Gastroesophageal sphincter (tissue), 3 donors: ENCODE data around the gene ATP4A.

Experiments
- CTCF ChIP-seq, 4 experiments: fragments of 200-600 bp in 2 of 4; fragments of 450-650 bp in 2 of 4; sonication (generic) in 1 of 4; IDR thresholded peaks; one replicate each; pipeline ENCODE4 v1.5.1; 2017 to 2019; ENCODE audit warnings: antibody characterized with exemption in 4 of 4, mild to moderate bottlenecking in 2 of 4, moderate library complexity in 2 of 4
- POLR2A ChIP-seq, 2 donors: fragments of 450-650 bp; IDR thresholded peaks; one replicate each; pipeline ENCODE4 v1.6.1; 2017; ENCODE audit warnings: antibody characterized with exemption in 2 of 2, mild to moderate bottlenecking in 2 of 2, moderate library complexity in 1 of 2

- TF ChIP-seq CTCF (IDR thresholded peaks at IDR 0.05) = no peak
- no peak for TF ChIP-seq POLR2A (IDR thresholded peaks at IDR 0.05)
These were observed 5.7 kb downstream of the ATP4A start for GRCh38 chr19:35557539-35558399.
